SKM-1 treated with dmso at 0.1 percent for 144 hours (cell line): ENCODE results near the gene RAI14.
"Not testable (repeated sequence)": the region's sequence is repeated elsewhere in the genome, so short reads cannot be mapped to it uniquely, and the experiment has no call there.

Experiments
- DNase-seq: peaks from one replicate; lab custom pipeline; 2025; ENCODE audit not compliant: unreplicated experiment; lab: John Stamatoyannopoulos, UW

Gene RAI14

GRCh38 chr5:34758514-34758913, 102.4 kb downstream of the RAI14 start:
- no peak for DNase-seq

DNA sequence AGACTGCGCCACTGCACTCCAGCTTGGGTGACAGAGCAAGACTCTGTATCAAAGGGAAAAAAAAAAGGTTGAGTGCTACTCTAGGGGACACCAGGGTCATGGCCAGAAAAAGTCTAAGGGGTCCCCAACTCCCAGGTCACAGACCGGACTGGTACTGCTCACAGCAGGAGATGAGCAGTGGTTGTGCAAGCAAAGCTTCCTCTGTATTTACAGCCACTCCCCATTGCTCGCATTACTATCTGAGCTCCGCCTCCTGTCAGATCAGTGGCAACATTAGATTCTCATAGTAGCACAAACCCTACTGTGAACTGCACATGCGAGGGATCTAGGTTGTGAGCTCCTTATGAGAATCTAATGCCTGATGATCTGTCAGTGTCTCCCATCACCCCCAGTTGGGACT, 103.1 kb downstream of the RAI14 start:
- not testable (repeated sequence) for DNase-seq

DNA sequence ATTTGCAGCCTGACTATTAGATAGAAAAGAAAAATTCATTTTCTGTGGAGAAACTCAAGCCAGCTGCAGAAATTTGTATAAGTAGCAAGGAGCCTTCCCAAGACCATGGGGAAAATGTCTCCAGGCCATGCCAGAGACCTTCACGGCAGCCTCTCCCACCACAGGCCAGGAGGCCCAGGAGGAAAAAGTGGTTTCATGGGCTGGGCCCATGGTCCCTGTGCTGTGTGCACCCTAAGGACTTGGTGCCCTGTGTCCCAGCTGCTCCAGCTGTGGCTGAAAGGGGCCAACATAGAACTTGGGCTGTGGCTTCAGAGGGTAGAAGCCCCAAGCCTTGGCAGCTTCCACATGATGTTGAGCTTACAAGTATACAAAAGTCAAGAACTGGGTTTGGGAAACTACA, 109.5 kb downstream of the RAI14 start:
- no peak for DNase-seq

GRCh38 chr5:34767180-34767579, 111.1 kb downstream of the RAI14 start:
- no peak for DNase-seq

DNA sequence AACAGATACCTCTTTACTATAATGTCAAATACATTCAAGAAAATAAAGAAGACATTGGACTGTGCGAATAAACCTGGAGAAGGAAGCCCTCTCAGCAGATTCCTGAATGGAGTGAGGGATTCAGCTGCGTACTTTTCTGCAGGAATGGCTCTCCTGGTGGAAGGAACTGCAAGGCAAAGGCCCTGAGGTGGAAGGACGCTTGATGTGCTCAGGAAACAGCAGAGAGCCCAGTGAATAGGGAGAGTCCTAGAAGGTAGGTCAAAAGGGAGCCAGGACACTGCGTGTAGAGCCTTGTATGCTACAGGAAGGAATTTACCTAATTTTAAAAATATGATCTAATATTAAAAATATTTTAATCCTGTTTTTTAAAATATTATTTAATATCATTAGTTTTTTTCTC, 114.4 kb downstream of the RAI14 start:
- DNase-seq: no peak

DNA sequence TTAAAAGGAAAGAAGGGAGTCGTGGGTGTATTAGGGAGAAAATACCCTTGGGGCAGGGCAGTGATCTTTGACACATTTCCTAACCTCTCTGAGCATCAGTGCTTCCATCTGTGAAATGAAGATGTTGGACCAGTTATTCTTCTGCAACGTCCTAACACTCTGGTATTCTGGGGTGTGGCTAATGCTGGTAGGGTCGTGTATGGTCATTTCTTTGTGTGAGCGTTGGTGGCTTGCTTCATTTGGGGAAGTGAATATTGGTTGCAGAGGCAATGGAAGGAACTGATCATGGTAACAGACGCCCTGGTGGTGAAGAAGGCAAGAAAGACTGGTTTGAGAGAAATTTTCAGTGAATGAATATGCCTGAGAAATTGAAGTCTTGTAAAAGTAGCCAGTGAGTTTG, 114.9 kb downstream of the RAI14 start:
- peak; percentile 27 for DNase-seq

GRCh38 chr5:34772267-34773098, 116.4 kb downstream of the RAI14 start:
- no peak for DNase-seq

- DNase-seq: no peak
These were observed 118.0 kb downstream of the RAI14 start for GRCh38 chr5:34774139-34774538.

DNA sequence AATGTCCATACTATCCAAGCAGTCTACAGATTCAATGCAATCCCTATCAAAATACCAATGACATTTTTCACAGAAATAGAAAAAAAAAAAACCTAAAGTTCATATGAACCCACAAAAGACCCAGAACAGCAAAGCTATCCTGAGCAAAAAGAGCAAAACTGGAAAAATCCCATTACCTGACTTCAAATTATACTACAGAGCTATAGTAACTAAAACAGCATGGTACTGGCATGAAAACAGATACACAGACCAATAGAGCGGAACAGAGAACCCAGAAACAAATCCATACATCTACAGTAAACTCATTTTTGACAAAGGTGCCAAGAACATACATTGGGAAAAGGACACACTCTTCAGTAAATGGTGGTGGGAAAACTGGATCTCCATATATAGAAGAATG, 118.5 kb downstream of the RAI14 start:
- DNase-seq: not testable (repeated sequence)

DNA sequence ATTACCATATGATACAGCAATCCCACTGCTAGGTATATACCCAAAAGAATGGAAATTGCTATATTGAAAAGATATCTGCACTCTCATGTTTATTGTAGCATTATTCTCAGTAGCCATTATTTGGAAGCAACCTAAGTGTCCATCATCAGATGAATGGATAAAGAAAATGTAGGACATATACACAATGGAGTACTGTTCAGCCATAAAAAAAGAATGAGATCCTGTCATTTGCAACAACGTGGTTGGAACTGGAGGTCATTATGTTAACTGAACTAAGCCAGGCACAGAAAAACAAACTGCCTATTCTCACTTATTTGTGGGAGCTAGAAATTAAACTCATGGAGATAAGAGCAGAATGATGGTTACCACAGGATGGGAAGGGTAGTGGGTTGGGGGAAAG, 119.8 kb downstream of the RAI14 start:
- DNase-seq: no peak

GRCh38 chr5:34778091-34778850, 122.1 kb downstream of the RAI14 start:
- DNase-seq: no peak

- not testable (repeated sequence) for DNase-seq
These were observed 127.8 kb downstream of the RAI14 start for GRCh38 chr5:34783892-34784291.

DNA sequence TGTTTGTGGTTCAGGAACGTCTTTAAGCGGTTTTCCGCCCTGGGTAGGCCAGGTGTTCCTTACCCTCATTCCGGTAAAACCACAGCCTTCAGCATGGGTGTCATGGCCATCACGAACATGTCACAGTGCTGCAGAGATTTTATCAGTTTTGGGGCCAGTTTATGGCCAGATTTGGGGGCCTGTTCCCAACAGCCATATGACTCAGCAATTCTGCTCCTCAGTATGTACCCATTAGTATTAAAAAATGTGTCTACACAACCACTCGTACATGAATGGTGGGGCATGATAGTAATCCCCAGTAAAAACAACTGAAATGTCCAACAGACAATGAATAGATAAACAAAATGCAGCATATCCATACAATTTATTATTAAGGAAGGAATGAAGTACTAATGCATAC, 130.9 kb downstream of the RAI14 start:
- DNase-seq: no peak

DNA sequence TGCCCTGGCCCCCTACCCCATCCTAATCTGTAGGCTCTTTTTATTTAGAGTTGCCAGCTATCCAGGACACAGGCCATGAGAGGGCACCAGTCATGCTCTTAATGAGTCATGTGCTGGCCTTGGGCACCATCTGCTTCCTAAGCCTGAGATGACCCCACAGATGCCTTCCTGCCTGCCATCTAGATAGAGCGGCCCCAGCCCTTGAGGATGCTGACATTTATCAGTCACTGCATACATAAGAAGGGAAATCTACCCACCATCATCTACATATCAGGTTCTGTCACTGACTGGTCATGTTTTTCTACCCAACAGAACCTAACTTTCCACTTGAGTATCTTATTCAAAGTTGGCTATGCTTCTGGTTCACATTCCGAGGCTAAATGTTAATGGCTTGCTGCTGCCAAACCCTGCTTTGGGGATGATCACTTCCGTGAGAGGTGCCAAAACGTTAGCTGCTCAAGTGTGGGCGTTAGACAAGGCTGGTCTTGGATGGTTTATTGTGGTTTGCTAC, 132.9 kb downstream of the RAI14 start:
- no peak for DNase-seq

DNA sequence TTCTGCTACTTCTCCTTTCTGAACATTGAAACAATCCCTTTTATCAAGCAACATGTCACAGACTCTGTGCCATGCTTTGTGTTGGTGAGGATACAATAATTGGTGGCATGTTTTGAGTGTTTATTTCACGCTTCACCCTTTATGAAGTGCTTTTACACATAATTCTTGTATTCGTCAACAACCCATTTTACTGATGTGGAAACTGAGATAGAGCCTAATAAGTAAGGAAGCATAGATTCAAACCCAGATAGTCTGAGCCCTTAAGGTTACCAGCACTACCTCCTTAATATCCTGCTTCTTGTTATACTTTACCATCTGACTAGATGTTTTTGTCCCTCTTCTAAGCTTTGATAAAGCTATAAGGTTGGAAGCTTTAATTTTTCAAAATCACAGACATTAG, 133.5 kb downstream of the RAI14 start:
- no peak for DNase-seq

GRCh38 chr5:34790069-34790468, 133.9 kb downstream of the RAI14 start:
- no peak for DNase-seq

DNA sequence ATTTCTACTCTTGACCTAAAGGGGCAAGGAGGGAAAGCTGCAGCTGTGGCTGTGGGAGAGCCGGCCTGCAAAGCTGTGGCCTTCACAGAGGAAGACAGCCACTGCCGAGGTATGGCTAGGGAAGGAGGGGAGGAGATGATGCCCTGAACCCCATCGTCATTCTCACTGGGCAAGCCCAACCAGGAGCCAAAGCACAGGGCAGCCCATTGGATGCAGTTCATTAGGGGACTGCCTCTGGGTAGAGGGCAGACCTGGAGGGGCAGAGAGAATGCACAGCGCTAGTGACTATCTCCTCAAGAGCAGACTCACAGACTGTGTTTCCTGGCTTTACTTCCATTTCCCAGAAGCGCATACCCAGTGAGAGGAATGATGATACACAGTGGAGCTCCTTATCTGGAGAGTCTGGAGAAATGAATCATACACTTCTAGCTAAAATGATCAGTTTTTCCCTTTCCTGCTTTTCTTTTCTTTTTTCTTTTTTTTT, 135.7 kb downstream of the RAI14 start:
- no peak for DNase-seq

GRCh38 chr5:34802834-34803563, 146.9 kb downstream of the RAI14 start:
- DNase-seq: no peak

GRCh38 chr5:34803974-34804732, 148.0 kb downstream of the RAI14 start:
- DNase-seq: peak; percentile 0

- no peak for DNase-seq
These were observed 148.8 kb downstream of the RAI14 start for GRCh38 chr5:34804913-34805312.

DNA sequence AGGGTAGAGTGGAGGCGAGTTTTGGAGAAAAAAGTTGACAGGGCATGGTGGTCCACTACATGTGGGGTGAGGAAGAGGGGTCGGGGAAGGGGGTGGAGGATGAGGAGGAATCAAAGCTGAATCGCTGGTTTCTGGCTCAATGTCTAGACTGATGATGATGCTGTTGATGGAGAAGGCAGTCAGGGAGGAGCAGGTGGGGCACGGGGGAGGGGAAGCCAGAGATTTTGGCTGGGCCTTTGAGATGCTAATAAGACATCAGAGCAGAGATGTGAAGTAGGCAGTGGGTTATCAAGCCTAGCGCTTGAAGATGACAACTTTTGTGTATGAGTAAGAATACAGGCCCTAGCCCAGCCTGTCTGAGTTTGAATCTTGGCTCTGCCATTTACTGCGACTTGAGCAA, 150.4 kb downstream of the RAI14 start:
- DNase-seq: no peak
